Endothelial cell of umbilical vein (primary cell): ENCODE measurements around the gene SPSB3. TPM values are rescaled to one million over a fixed set of nuclear protein-coding genes. Genes with fewer than 3 reads are reported as not detected.
A peak's percentile ranks its signal among the peaks of the same experiment; 100 is the strongest.

Experiments used
- BruUV-seq: library from RNA; stranded (reverse); fragments of 400-500 nt; replicated peaks from 2 replicates; lab custom pipeline; 2021; lab: Mats Ljungman, UMichigan
- CTCF ChIA-PET: fragments of 300-600, 350-600 bp; sonication (Branson Sonifier 250); formaldehyde crosslinking; loops from one replicate; lab custom pipeline; 2021; ENCODE audit warnings: antibody characterized with exemption, inconsistent platforms; lab: Charles Lee
- POLR2A ChIA-PET: fragments of 300-600, 350-600 bp; sonication (Branson Sonifier 250); formaldehyde crosslinking; loops from one replicate; lab custom pipeline; 2021; ENCODE audit warnings: antibody characterized with exemption, inconsistent platforms; lab: Charles Lee
- DNase-seq: peaks from one replicate; pipeline ENCODE4 v3.0.0-alpha.2; 2011; ENCODE audit warnings: low read depth, low spot score
- FAIRE-seq: peaks from 2 replicates; lab custom pipeline; 2011; peaks lifted over from hg19 to GRCh38; lab: Jason Lieb, UNC
- H2AFZ ChIP-seq: 2 replicates; pipeline ENCODE4 v1.6.0; 2012; ENCODE audit warnings: low read depth, low read length, control low read depth, inconsistent platforms
- H3K27ac ChIP-seq: 2 replicates; pipeline ENCODE4 v1.5.1; 2011; ENCODE audit warnings: low read depth, mild to moderate bottlenecking, control low read depth, low read length, moderate library complexity; ENCODE audit not compliant: insufficient read depth
- H3K27me3 ChIP-seq, 2 experiments: 2 replicates each; pipeline versions ENCODE4 v1.6.0 to v1.6.1; 2011; ENCODE audit warnings: low read length in 2 of 2, mixed read lengths in 1 of 2; ENCODE audit not compliant: control insufficient read depth in 2 of 2, insufficient read depth in 2 of 2
- H3K36me3 ChIP-seq, 2 experiments: 2 replicates in 1 of 2; 3 replicates in 1 of 2; pipeline ENCODE4 v1.5.1; 2011; ENCODE audit warnings: low read length in 2 of 2, mild to moderate bottlenecking in 1 of 2, moderate library complexity in 1 of 2; ENCODE audit not compliant: control insufficient read depth in 2 of 2, insufficient read depth in 2 of 2; ENCODE audit errors: extremely low read depth in 1 of 2
- H3K4me1 ChIP-seq: 3 replicates; pipeline ENCODE4 v1.5.1; 2011; ENCODE audit warnings: mild to moderate bottlenecking, low read length; ENCODE audit not compliant: control insufficient read depth, insufficient read depth; ENCODE audit errors: extremely low read depth
- H3K4me2 ChIP-seq: 2 replicates; pipeline ENCODE4 v1.6.1; 2011; ENCODE audit warnings: low read length, control low read depth, mixed read lengths; ENCODE audit not compliant: insufficient read depth
- H3K4me3 ChIP-seq, 3 experiments: fragments of 200-600 bp in 1 of 3; sonication (generic), shearing (Covaris generic) in 1 of 3; replicated peaks in 1 of 3; 2 replicates each; pipeline ENCODE4 v1.5.1; 2011 to 2016; ENCODE audit warnings: control low read depth in 3 of 3, low read length in 3 of 3, mild to moderate bottlenecking in 2 of 3, inconsistent platforms in 1 of 3, low read depth in 1 of 3, moderate library complexity in 1 of 3; ENCODE audit not compliant: insufficient read depth in 1 of 3
- H3K79me2 ChIP-seq: 2 replicates; pipeline ENCODE4 v1.6.0; 2012; ENCODE audit warnings: low read length, inconsistent platforms; ENCODE audit not compliant: control insufficient read depth, insufficient read depth
- H3K9ac ChIP-seq: replicated peaks from 2 replicates; pipeline ENCODE3; 2011; ENCODE audit warnings: low read length, control low read depth; ENCODE audit not compliant: insufficient read depth; ENCODE audit errors: extremely low read depth
- H3K9me1 ChIP-seq: replicated peaks from 3 replicates; pipeline ENCODE4 v1.6.0; 2011; ENCODE audit warnings: mild to moderate bottlenecking, low read length; ENCODE audit not compliant: control insufficient read depth, insufficient read depth; ENCODE audit errors: extremely low read depth
- H3K9me3 ChIP-seq: replicated peaks from 2 replicates; pipeline ENCODE4 v1.5.1; 2012; ENCODE audit warnings: low read length, inconsistent platforms; ENCODE audit not compliant: control insufficient read depth, insufficient read depth
- H4K20me1 ChIP-seq: replicated peaks from 2 replicates; pipeline ENCODE3; 2011; ENCODE audit warnings: mild to moderate bottlenecking, low read length; ENCODE audit not compliant: control insufficient read depth, insufficient read depth; ENCODE audit errors: extremely low read depth
- EZH2 ChIP-seq: IDR thresholded peaks from 2 replicates; pipeline ENCODE4 v1.6.1; 2012; ENCODE audit warnings: borderline replicate concordance, low read depth, mild to moderate bottlenecking, moderate library complexity, low read length, inconsistent platforms; ENCODE audit not compliant: severe bottlenecking
- FOS ChIP-seq: IDR thresholded peaks from 2 replicates; pipeline ENCODE4 v1.6.1; 2011; ENCODE audit warnings: mild to moderate bottlenecking, low read length, moderate library complexity, borderline replicate concordance; ENCODE audit not compliant: insufficient read depth
- GATA2 ChIP-seq: IDR thresholded peaks from 2 replicates; pipeline ENCODE4 v1.7.0; 2011; ENCODE audit warnings: low read depth, mild to moderate bottlenecking, moderate library complexity, mixed read lengths, low read length; ENCODE audit not compliant: insufficient read length, insufficient read depth
- MYC ChIP-seq: IDR thresholded peaks from one replicate; pipeline ENCODE4 v1.6.1; 2011; ENCODE audit warnings: mild to moderate bottlenecking, low read depth, low read length
- POLR2A ChIP-seq: IDR thresholded peaks from 2 replicates; pipeline ENCODE4 v1.6.1; 2012; ENCODE audit warnings: low read depth, mild to moderate bottlenecking, control low read depth, low read length
- dilution Hi-C: fragments of 300-500 bp; cut with MboI; formaldehyde crosslinking; loops from one replicate; pipeline ENCODE4 v1.15.0; 2019; ENCODE audit warnings: low sequenced_read_pairs; ENCODE audit not compliant: extremely low pct_ligation_motif_present
- intact Hi-C: fragments of 100-400 bp; cut with micrococcal nuclease; formaldehyde crosslinking; loops from one replicate; pipeline ENCODE4 v1.10.0; 2022
- polyA plus RNA-seq, 4 experiments: library from polyadenylated mRNA; depleted of rRNA in 3 of 4; stranded (reverse) in 3 of 4; unstranded in 1 of 4; fragments of >200 nt; gene quantifications; 2 replicates each; pipeline versions ENCODE4 v1.2.1 to v1.2.3, GENCODE V29; 2011 to 2012; ENCODE audit warnings: missing spikeins in 1 of 4
- total RNA-seq: library from RNA; stranded (reverse); gene quantifications from 2 replicates; pipeline ENCODE4 v1.2.3, GENCODE V29; 2021
- TF ChIP-seq, protein P1 (sequence below), 2 donors: IDR thresholded peaks; 1 replicate in 1 of 2; 2 replicates in 1 of 2; pipeline ENCODE4 v1.5.1; 2011; ENCODE audit warnings: low read length in 2 of 2, mild to moderate bottlenecking in 2 of 2, moderate library complexity in 2 of 2, control low read depth in 1 of 2, inconsistent platforms in 1 of 2, low read depth in 1 of 2; ENCODE audit not compliant: insufficient read depth in 1 of 2; ENCODE audit errors: extremely low read depth in 1 of 2
- TF ChIP-seq, protein P2 (sequence below): IDR thresholded peaks from 2 replicates; pipeline ENCODE4 v1.6.1; 2011; ENCODE audit not compliant: insufficient read depth, insufficient read length

The SPSB3 gene
- total and polyA plus RNA-seq, 2 donors (not counting 3 experiments of a cell fraction or from before 2014, with no cell fraction given) = 39.0 to 86.2 TPM

DNA sequence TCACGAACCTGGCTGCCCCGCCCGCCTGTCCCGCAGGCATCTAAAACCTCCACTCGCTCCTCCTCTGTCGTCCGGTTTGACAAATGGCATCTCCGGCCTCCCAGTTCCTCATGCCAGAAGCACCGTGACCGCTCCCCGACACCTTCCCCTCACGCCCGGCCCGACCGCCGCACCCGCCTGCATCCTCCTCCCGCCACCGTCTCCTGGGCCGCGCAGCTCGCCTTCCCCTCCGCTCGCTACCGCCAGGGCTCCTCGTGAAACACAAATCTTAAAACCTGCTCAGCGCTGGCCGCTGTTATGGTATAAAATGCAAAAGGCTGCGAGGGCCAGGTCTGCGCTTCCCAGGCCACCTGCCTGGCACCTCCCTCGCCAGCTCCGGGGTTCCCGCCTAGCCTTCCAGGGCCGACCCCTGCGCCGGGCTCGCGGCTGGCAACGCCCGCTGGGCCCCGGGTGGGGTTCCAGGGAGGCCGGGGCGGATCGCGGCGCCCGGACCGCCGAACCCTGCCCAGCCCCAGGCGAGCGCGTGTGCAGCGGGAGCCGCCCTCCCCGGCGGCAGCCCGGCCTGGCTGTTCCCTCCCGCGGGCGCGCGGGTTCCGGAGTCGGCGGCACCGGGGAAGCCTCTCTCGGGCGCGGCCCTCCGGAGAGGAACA, 488 bp downstream of the SPSB3 start:
- Histone ChIP-seq H3K36me3 (peaks cover 0 to 34% of the 10 kb centered on the region in 2 experiments), H3K79me2 (peaks cover 25% of the 10 kb centered on the region), H3K9me3 (no peaks in the 10 kb centered on the region), H3K4me1 (peaks cover 14% of the 10 kb centered on the region), H3K4me2 (peak overlapping the region; percentile 58), H2AFZ (peak overlapping the region; percentile 18), H3K9me1 (no peaks in the 10 kb centered on the region), H3K4me3 (peak overlapping the region; percentile 70 to 75 (median 70)), H3K27ac (peak overlapping the region; percentile 24), H3K9ac (peak overlapping the region; percentile 77), H4K20me1 (no peaks in the 10 kb centered on the region), H3K27me3 (no peaks in the 10 kb centered on the region)
- CTCF ChIA-PET = interaction anchor here (0.6 to 1.7 kb wide), 8 partner anchors 8 to 76 kb away, joined by 3 to 16 read pairs (median 6); partner anchors contain the start of genes EME2, FAHD1, HAGH and MAPK8IP3
- intact Hi-C loops (loop anchor here (1.0 to 10.0 kb wide), 4 partner anchors 9 to 477 kb away; partner anchors contain the start of genes FAHD1, HAGH, MRPS34 and UBE2I), dilution Hi-C loops (no loop called here)
- FAIRE-seq (no peak), DNase-seq (peak; percentile 26)
- TF ChIP-seq FOS = no peak
- TF ChIP-seq POLR2A = peak; percentile 41
- TF ChIP-seq, protein P1, sequence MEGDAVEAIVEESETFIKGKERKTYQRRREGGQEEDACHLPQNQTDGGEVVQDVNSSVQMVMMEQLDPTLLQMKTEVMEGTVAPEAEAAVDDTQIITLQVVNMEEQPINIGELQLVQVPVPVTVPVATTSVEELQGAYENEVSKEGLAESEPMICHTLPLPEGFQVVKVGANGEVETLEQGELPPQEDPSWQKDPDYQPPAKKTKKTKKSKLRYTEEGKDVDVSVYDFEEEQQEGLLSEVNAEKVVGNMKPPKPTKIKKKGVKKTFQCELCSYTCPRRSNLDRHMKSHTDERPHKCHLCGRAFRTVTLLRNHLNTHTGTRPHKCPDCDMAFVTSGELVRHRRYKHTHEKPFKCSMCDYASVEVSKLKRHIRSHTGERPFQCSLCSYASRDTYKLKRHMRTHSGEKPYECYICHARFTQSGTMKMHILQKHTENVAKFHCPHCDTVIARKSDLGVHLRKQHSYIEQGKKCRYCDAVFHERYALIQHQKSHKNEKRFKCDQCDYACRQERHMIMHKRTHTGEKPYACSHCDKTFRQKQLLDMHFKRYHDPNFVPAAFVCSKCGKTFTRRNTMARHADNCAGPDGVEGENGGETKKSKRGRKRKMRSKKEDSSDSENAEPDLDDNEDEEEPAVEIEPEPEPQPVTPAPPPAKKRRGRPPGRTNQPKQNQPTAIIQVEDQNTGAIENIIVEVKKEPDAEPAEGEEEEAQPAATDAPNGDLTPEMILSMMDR (IDR thresholded peaks at IDR 0.05; ENCODE audit: extremely low read depth in 1 of 2, insufficient read depth in 1 of 2, low read depth in 1 of 2, low read length in 2 of 2) = peak in 1 of 2 donors; percentile 26
- TF ChIP-seq, protein P2, sequence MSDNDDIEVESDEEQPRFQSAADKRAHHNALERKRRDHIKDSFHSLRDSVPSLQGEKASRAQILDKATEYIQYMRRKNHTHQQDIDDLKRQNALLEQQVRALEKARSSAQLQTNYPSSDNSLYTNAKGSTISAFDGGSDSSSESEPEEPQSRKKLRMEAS = no peak
- TF ChIP-seq EZH2 = no peak
- no peak for TF ChIP-seq MYC
- TF ChIP-seq GATA2 = no peak
- POLR2A ChIA-PET = interaction anchor here (1.0 to 1.2 kb wide), 7 partner anchors 8 to 361 kb away, joined by 3 to 6 read pairs (median 3); partner anchors contain the start of genes EME2, FAHD1, HAGH and MRPS34
- no TSS peak for BruUV-seq
